Rectal smooth muscle tissue (tissue), 1 donor: ENCODE results near the gene NBEA.
"Not testable (repeated sequence)": the region's sequence is repeated elsewhere in the genome, so short reads cannot be mapped to it uniquely, and the experiment has no call there.

Source experiments
- H3K27ac ChIP-seq: one replicate; pipeline ENCODE4 v1.7.0; 2013; ENCODE audit warnings: low read depth, low read length, inconsistent platforms
- H3K27me3 ChIP-seq: one replicate; pipeline ENCODE4 v1.7.0; 2013; ENCODE audit warnings: low read length; ENCODE audit not compliant: control insufficient read depth, insufficient read depth
- H3K36me3 ChIP-seq: one replicate; pipeline ENCODE4 v1.7.0; 2013; ENCODE audit warnings: low read length; ENCODE audit not compliant: control insufficient read depth, insufficient read depth
- H3K4me1 ChIP-seq: one replicate; pipeline ENCODE4 v1.7.0; 2013; ENCODE audit warnings: low read length; ENCODE audit not compliant: control insufficient read depth, insufficient read depth
- H3K4me3 ChIP-seq: one replicate; pipeline ENCODE4 v1.7.0; 2013; ENCODE audit warnings: low read length
- H3K9ac ChIP-seq: one replicate; pipeline ENCODE4 v1.7.0; 2013; ENCODE audit warnings: low read length

Gene NBEA

GRCh38 chr13:34941835-34942731 is at the start of gene NBEA:
Gene NBEA (plus strand): TSS chr13:34942270. CDS start chr13:34942821, 551 bp downstream.
- Histone ChIP-seq H3K4me3 (peak within 1 kb of the TSS; percentile 76), H3K9ac (peak within 1 kb of the TSS; percentile 0)

DNA sequence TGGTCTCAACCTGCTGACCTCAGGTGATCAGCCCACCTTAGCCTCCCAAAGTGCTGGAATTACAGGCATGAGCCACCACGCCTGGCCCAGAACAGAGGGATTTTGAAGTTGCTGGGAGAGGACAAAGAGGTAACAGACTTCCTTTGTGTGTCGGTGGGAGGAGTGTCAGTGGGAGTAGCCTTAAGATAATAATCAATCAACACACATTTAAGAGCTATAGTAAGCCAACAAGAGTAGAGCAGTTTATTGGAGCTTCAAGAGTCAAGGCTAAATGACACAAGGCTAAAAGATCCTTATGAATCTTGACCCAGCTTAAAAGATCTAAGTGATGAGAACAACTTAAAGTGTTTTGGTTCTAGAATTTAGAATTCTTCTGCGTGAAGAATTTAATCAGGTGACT is 47.3 kb upstream of the NBEA start:
- Histone ChIP-seq H3K4me3 (no peak overlapping the region), H3K27me3 (no peaks in the 10 kb centered on the region), H3K4me1 (no peaks in the 10 kb centered on the region), H3K9ac (no peak overlapping the region), H3K36me3 (no peaks in the 10 kb centered on the region), H3K27ac (no peak overlapping the region)

More at GRCh38 chr13:34941835-34942731, at the start of gene NBEA:
- H3K27ac ChIP-seq = peak within 1 kb of the TSS; percentile 74
- H3K36me3 ChIP-seq = no peaks in the 10 kb centered on the region
- H3K27me3 ChIP-seq = no peaks in the 10 kb centered on the region
- peaks cover 11% of the 10 kb centered on the region for H3K4me1 ChIP-seq

DNA sequence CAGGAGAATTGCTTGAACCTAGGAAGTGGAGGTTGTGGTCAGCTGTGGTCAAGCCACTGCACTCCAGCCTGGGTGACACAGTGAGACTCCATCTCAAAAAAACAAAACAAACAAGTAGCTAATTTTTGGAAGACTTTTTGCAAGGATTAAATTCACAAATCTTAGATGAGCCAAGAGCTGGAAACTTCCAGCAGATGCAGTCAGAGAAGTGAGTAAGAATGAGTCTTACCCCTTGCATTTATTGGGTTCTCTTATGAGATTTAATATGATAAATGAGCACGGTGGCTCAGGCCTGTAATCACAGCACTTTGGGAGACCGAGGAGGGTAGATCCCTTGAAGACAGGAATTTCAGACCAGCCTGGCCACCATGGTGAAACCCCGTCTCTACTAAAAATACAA is 44.9 kb upstream of the NBEA start:
- no peak overlapping the region for H3K9ac ChIP-seq
- no peaks in the 10 kb centered on the region for H3K27me3 ChIP-seq
- no peak overlapping the region for H3K4me3 ChIP-seq
- no peaks in the 10 kb centered on the region for H3K36me3 ChIP-seq
- H3K27ac ChIP-seq = no peak overlapping the region
- H3K4me1 ChIP-seq = no peaks in the 10 kb centered on the region

GRCh38 chr13:34899888-34900287 is 42.2 kb upstream of the NBEA start:
- Histone ChIP-seq H3K27ac (no peak overlapping the region), H3K4me1 (no peaks in the 10 kb centered on the region), H3K36me3 (no peaks in the 10 kb centered on the region), H3K4me3 (no peak overlapping the region), H3K9ac (no peak overlapping the region), H3K27me3 (no peaks in the 10 kb centered on the region)

DNA sequence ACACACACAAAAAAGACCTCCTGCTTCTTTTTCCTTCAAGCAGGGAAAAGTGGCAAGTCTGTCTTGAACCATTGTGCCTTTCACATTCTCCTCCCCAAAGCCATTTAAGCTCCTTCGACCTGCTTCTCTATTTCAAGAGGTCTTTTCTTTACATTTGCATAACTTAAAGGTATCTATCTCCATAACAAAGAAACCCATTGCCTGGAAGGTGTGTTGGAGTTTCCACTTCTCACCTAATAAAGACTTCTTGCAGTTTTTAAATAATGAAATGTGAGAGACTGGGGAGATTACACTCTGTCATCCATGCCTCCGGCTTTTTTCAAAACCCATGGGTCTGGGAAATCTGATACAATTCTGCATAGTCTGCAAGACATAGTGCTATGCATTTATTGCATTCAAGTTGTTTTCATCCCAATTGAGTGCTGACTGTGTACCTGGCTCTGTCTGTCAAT is 41.8 kb upstream of the NBEA start:
- Histone ChIP-seq H3K27me3 (no peaks in the 10 kb centered on the region), H3K9ac (no peak overlapping the region), H3K4me1 (no peaks in the 10 kb centered on the region), H3K27ac (no peak overlapping the region), H3K36me3 (no peaks in the 10 kb centered on the region), H3K4me3 (no peak overlapping the region)

- Histone ChIP-seq H3K4me3 (no peak overlapping the region), H3K27me3 (no peaks in the 10 kb centered on the region), H3K27ac (no peak overlapping the region), H3K9ac (no peak overlapping the region), H3K36me3 (no peaks in the 10 kb centered on the region), H3K4me1 (no peaks in the 10 kb centered on the region)
Measured at GRCh38 chr13:34901572-34901971, 40.5 kb upstream of the NBEA start.

- Histone ChIP-seq H3K27me3 (no peaks in the 10 kb centered on the region), H3K36me3 (no peaks in the 10 kb centered on the region), H3K9ac (no peak overlapping the region), H3K4me1 (no peaks in the 10 kb centered on the region), H3K4me3 (no peak overlapping the region), H3K27ac (no peak overlapping the region)
Measured at GRCh38 chr13:34911159-34911558, 30.9 kb upstream of the NBEA start.

GRCh38 chr13:34913040-34913439 is 29.0 kb upstream of the NBEA start:
- Histone ChIP-seq H3K27ac (no peak overlapping the region), H3K4me3 (no peak overlapping the region), H3K4me1 (no peaks in the 10 kb centered on the region), H3K27me3 (no peaks in the 10 kb centered on the region), H3K9ac (no peak overlapping the region), H3K36me3 (no peaks in the 10 kb centered on the region)

GRCh38 chr13:34914416-34914815 is 27.7 kb upstream of the NBEA start:
- no peak overlapping the region for H3K4me3 ChIP-seq
- no peak overlapping the region for H3K27ac ChIP-seq
- H3K36me3 ChIP-seq = no peaks in the 10 kb centered on the region
- H3K27me3 ChIP-seq = no peaks in the 10 kb centered on the region
- no peaks in the 10 kb centered on the region for H3K4me1 ChIP-seq
- H3K9ac ChIP-seq = no peak overlapping the region

- no peak overlapping the region for H3K4me3 ChIP-seq
- H3K27ac ChIP-seq = no peak overlapping the region
- H3K9ac ChIP-seq = no peak overlapping the region
- H3K4me1 ChIP-seq = no peaks in the 10 kb centered on the region
- H3K36me3 ChIP-seq = no peaks in the 10 kb centered on the region
- H3K27me3 ChIP-seq = no peaks in the 10 kb centered on the region
Measured at GRCh38 chr13:34926508-34926907, 15.6 kb upstream of the NBEA start.

DNA sequence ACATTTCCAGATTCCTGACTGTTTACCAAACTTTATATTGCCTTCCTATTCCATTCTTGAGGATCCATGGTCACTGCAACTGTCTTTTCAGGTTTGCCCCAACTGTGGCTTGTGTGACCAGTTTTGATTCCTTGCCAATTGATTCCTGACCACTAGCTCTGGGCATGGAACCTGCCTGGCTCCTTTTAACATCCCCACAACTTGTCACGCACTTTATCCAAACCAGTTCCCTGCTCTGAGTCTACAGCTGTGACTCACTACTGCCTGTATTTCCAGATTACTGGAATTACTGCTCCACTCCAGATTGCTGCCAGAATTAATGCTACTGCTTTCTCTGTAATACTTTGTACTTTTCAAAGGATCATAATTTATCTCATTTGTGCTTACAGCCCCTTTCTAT is 13.4 kb upstream of the NBEA start:
- H3K4me1 ChIP-seq, H3K9ac ChIP-seq, H3K36me3 ChIP-seq, H3K27me3 ChIP-seq, H3K4me3 ChIP-seq, H3K27ac ChIP-seq: not testable (repeated sequence)

DNA sequence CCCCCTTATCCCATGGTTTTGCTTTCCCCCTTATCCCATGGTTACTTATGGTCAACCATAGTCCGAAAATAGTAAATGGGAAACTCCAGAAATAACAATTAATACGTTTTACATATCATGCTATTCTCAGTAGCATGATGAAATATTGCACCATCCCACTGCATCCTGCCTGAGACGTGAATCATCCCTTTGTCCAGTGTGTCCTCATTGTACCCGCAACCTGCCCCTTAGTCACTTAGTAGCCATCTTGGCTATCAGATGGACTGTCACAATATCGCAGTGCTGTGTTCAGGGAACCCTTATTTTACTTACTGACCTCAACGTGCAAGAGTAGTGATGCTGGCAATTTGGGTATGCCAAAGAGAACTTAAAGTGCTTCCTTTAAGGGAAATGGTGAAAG is 10.5 kb upstream of the NBEA start:
- H3K36me3 ChIP-seq = no peaks in the 10 kb centered on the region
- no peak overlapping the region for H3K4me3 ChIP-seq
- no peak overlapping the region for H3K27ac ChIP-seq
- no peak overlapping the region for H3K9ac ChIP-seq
- no peaks in the 10 kb centered on the region for H3K27me3 ChIP-seq
- no peaks in the 10 kb centered on the region for H3K4me1 ChIP-seq

DNA sequence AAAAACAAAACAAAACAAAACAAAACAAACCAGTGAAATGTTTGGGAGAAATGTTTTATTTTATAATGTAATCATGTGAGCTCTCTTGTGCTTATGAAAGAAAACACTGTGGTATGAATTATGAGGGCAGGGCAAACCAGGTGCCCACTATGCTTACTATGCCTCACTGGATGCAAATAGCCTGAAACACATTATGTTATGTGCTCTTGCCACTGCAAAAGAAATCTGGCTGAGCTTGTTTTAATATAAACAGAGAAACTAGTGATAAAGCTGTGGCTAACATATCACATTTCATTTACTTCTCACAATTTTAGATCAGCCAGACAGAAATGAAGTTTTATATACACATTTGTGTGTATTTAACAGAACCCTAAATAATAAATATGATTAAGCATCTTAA is 8.7 kb upstream of the NBEA start:
- no peaks in the 10 kb centered on the region for H3K4me1 ChIP-seq
- H3K36me3 ChIP-seq = no peaks in the 10 kb centered on the region
- no peak overlapping the region for H3K27ac ChIP-seq
- H3K27me3 ChIP-seq = no peaks in the 10 kb centered on the region
- no peak overlapping the region for H3K9ac ChIP-seq
- no peak overlapping the region for H3K4me3 ChIP-seq
